Skeletal muscle satellite cell (primary cell): Measurements from ENCODE around the gene TNFRSF14.
A peak's percentile ranks its signal among the peaks of the same experiment; 100 is the strongest.

Experiments
- H3K27me3 ChIP-seq: 2 replicates; pipeline ENCODE4 v1.7.0; 2013; ENCODE audit warnings: low read length; ENCODE audit not compliant: control insufficient read depth, insufficient read depth
- H3K36me3 ChIP-seq: 2 replicates; pipeline ENCODE4 v1.7.0; 2013; ENCODE audit warnings: mild to moderate bottlenecking, control low read depth, low read length; ENCODE audit not compliant: insufficient read depth
- H3K4me1 ChIP-seq: 2 replicates; pipeline ENCODE4 v1.7.0; 2013; ENCODE audit warnings: low read length; ENCODE audit not compliant: control insufficient read depth, insufficient read depth
- H3K4me2 ChIP-seq: 2 replicates; pipeline ENCODE4 v1.7.0; 2013; ENCODE audit warnings: mild to moderate bottlenecking, low read length
- H3K4me3 ChIP-seq: 2 replicates; pipeline ENCODE4 v1.7.0; 2013; ENCODE audit warnings: low read length
- H3K9ac ChIP-seq: 2 replicates; pipeline ENCODE4 v1.7.0; 2013; ENCODE audit warnings: mild to moderate bottlenecking, low read depth, low read length, moderate library complexity
- H3K9me3 ChIP-seq: replicated peaks from 2 replicates; pipeline ENCODE4 v1.7.0; 2013; ENCODE audit warnings: mild to moderate bottlenecking, control low read depth, low read length

TNFRSF14 gene

GRCh38 chr1:2532485-2533160 is 23.5 kb upstream of the TNFRSF14 start:
- Histone ChIP-seq H3K27me3 (no peaks in the 10 kb centered on the region), H3K4me2 (peak overlapping the region; percentile 29), H3K36me3 (no peaks in the 10 kb centered on the region), H3K9me3 (no peaks in the 10 kb centered on the region), H3K4me3 (peak overlapping the region; percentile 0), H3K4me1 (peaks cover 70% of the 10 kb centered on the region), H3K9ac (peak overlapping the region; percentile 10)

GRCh38 chr1:2533365-2533764 is 22.8 kb upstream of the TNFRSF14 start:
- H3K4me3 ChIP-seq, result peak overlapping the region; percentile 0
- no peaks in the 10 kb centered on the region for H3K27me3 ChIP-seq
- H3K4me2 ChIP-seq, result peak overlapping the region; percentile 29
- H3K9ac ChIP-seq, result peak overlapping the region; percentile 10
- H3K4me1 ChIP-seq, result peaks cover 64% of the 10 kb centered on the region
- H3K9me3 ChIP-seq, result no peaks in the 10 kb centered on the region
- H3K36me3 ChIP-seq, result no peaks in the 10 kb centered on the region

- Histone ChIP-seq H3K4me3 (no peak overlapping the region), H3K36me3 (no peaks in the 10 kb centered on the region), H3K4me1 (peaks cover 56% of the 10 kb centered on the region), H3K9me3 (no peaks in the 10 kb centered on the region), H3K9ac (no peak overlapping the region), H3K4me2 (peak overlapping the region; percentile 39), H3K27me3 (no peaks in the 10 kb centered on the region)
Measured at GRCh38 chr1:2534315-2534686, 21.9 kb upstream of the TNFRSF14 start.

DNA sequence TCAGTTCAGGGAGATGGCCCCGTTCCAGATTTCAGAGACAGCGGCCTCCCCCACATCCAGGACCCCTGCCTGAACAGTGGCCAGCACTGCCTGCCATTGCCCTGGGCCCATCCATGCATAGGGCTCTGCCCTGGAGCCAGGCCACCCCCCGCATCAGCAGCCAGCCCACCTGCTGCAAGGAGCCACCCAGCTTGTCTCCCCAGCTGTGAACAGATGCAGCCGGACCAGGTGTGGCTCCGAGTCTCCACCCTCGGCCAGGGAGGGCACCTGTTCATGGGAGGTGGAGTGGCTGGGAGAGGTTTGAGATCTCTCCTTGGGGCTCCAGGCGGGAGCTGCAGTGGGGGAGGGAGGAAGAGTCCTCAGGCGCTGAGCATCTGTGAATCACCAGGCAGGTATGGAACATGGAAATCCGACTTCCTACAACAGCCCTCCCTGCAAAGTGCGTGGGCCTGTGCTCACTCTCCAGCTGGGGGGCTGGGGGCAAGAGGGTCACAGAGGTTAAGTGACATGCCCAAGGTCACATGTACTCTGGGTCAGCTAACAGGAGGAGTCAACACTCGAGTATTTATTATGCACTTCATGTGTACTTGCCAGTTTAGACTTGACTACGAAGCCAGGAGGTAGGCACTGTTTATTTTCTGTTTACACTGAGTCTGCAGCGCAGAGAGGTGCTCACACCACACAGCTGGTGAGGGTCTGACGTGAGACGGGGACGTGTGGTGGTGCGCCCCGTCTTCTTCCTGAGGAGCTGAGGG is 21.3 kb upstream of the TNFRSF14 start:
- H3K36me3 ChIP-seq, result no peaks in the 10 kb centered on the region
- no peaks in the 10 kb centered on the region for H3K9me3 ChIP-seq
- H3K9ac ChIP-seq, result no peak overlapping the region
- H3K4me2 ChIP-seq, result peak overlapping the region; percentile 39
- peaks cover 54% of the 10 kb centered on the region for H3K4me1 ChIP-seq
- peak overlapping the region; percentile 24 for H3K4me3 ChIP-seq
- no peaks in the 10 kb centered on the region for H3K27me3 ChIP-seq

DNA sequence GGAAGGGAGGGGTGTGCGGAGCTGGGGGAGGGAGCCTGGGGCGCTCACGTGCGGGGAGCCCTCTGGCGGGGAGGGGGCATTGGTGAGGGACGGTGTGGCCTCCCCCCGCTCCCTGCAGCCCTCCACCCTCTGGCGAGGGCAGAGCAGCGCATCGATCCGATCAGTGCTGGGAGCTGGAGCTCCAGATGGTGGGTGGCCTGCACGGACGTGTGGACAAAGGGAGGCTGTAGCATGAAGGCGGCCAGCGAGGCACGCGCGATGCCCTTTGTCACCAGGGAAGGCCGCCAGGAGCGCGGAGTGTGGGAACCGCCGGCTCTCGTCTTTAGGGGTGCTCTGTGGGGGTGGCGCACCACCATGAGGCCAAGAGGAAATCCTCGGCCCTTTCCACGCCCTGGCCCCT is 20.7 kb upstream of the TNFRSF14 start:
- Histone ChIP-seq H3K4me3 (no peak overlapping the region), H3K27me3 (no peaks in the 10 kb centered on the region), H3K9ac (no peak overlapping the region)

DNA sequence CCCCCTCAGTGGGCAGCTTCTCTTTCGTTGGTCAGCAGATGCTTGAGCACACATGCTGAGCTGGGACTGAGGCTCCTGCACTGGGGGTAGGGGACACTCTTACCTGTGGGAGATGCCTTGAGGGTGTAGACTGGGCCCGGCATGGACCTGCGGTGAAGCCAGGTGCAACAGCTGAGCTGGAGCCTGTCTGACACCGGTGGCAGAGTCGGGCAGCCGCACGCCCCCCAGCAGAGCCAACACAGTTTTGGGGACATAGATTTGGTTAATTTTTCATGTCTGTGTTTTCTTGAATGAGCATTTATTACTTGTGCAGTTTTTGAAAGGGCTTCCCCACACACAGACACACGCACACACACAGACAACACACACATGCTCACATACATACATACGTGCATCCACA is 20.2 kb upstream of the TNFRSF14 start:
- Histone ChIP-seq H3K4me3 (no peak overlapping the region), H3K27me3 (no peaks in the 10 kb centered on the region), H3K36me3 (no peaks in the 10 kb centered on the region), H3K9me3 (no peaks in the 10 kb centered on the region), H3K4me1 (peaks cover 47% of the 10 kb centered on the region), H3K4me2 (no peak overlapping the region), H3K9ac (no peak overlapping the region)

More for the DNA sequence above, 20.7 kb upstream of the TNFRSF14 start:
- Histone ChIP-seq H3K4me1 (peaks cover 52% of the 10 kb centered on the region), H3K9me3 (no peaks in the 10 kb centered on the region), H3K4me2 (no peak overlapping the region), H3K36me3 (no peaks in the 10 kb centered on the region)

GRCh38 chr1:2537784-2538115 is 18.4 kb upstream of the TNFRSF14 start:
- Histone ChIP-seq H3K4me2 (no peak overlapping the region), H3K9me3 (no peaks in the 10 kb centered on the region), H3K4me1 (peaks cover 31% of the 10 kb centered on the region), H3K9ac (no peak overlapping the region), H3K27me3 (no peaks in the 10 kb centered on the region), H3K36me3 (no peaks in the 10 kb centered on the region), H3K4me3 (no peak overlapping the region)

DNA sequence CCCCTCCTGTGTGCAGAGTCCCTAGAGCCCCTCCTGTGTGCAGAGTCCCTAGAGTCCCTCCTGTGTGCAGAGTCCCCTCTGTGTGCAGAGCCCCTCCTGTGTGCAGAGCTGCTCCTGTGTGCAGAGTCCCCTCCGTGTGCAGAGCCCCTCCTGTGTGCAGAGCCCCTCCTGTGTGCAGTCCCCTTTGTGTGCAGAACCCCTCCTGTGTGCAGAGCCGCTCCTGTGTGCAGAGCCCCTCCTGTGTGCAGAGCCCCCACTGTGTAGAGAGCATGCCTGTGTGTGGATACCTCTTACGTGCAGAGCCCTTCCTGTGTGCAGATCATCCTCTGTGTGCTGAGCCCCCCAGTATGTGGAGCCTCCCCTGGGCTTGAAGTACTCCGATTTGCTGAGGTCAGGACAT is 17.8 kb upstream of the TNFRSF14 start:
- Histone ChIP-seq H3K9ac (no peak overlapping the region), H3K4me1 (peaks cover 25% of the 10 kb centered on the region), H3K4me3 (no peak overlapping the region), H3K27me3 (no peaks in the 10 kb centered on the region), H3K9me3 (no peaks in the 10 kb centered on the region), H3K36me3 (no peaks in the 10 kb centered on the region), H3K4me2 (no peak overlapping the region)

GRCh38 chr1:2538872-2539271 is 17.3 kb upstream of the TNFRSF14 start:
- Histone ChIP-seq H3K4me2 (no peak overlapping the region), H3K4me3 (no peak overlapping the region), H3K9me3 (no peaks in the 10 kb centered on the region), H3K27me3 (no peaks in the 10 kb centered on the region), H3K36me3 (no peaks in the 10 kb centered on the region), H3K4me1 (peaks cover 25% of the 10 kb centered on the region), H3K9ac (no peak overlapping the region)

- peaks cover 25% of the 10 kb centered on the region for H3K4me1 ChIP-seq
- no peaks in the 10 kb centered on the region for H3K27me3 ChIP-seq
- H3K4me2 ChIP-seq, result no peak overlapping the region
Measured at GRCh38 chr1:2539312-2539907, 16.8 kb upstream of the TNFRSF14 start.

GRCh38 chr1:2540816-2541492 is 15.2 kb upstream of the TNFRSF14 start:
- Histone ChIP-seq H3K9ac (no peak overlapping the region), H3K27me3 (no peaks in the 10 kb centered on the region), H3K4me1 (peaks cover 22% of the 10 kb centered on the region), H3K36me3 (no peaks in the 10 kb centered on the region), H3K4me3 (no peak overlapping the region), H3K9me3 (no peaks in the 10 kb centered on the region), H3K4me2 (no peak overlapping the region)

More at GRCh38 chr1:2539312-2539907, 16.8 kb upstream of the TNFRSF14 start:
- Histone ChIP-seq H3K9me3 (no peaks in the 10 kb centered on the region), H3K4me3 (no peak overlapping the region), H3K9ac (no peak overlapping the region), H3K36me3 (no peaks in the 10 kb centered on the region)
